HEK293T (cell line): ENCODE measurements around the gene NPPA.

Source experiments
- CTCF ChIA-PET: fragments of 350-600 bp; formaldehyde crosslinking; extraction: SDS; loops from one replicate; lab custom pipeline; 2021; ENCODE audit warnings: antibody characterized with exemption, inconsistent platforms; lab: Yijun Ruan, JAX
- POLR2A ChIA-PET: fragments of 350-600 bp; formaldehyde crosslinking; extraction: SDS; loops from one replicate; lab custom pipeline; 2020; ENCODE audit warnings: antibody characterized with exemption, inconsistent platforms; lab: Yijun Ruan, JAX
- DNase-seq: peaks from one replicate; pipeline ENCODE4 v3.0.0; 2012; ENCODE audit warnings: mixed read lengths; ENCODE audit errors: extremely low spot score
- ARNT ChIP-seq: fragments of 450-650 bp; IDR thresholded peaks from 2 replicates; pipeline ENCODE4 v1.6.1; 2017; ENCODE audit warnings: mild to moderate bottlenecking
- BHLHE40 ChIP-seq: fragments of 450-650 bp; IDR thresholded peaks from 2 replicates; pipeline ENCODE4 v1.6.1; 2016; ENCODE audit warnings: mild to moderate bottlenecking, moderate library complexity, borderline replicate concordance
- CTBP1 ChIP-seq: fragments of 450-650 bp; IDR thresholded peaks from 2 replicates; pipeline ENCODE4 v1.6.1; 2016; ENCODE audit warnings: borderline replicate concordance
- ELF4 ChIP-seq: fragments of 450-650 bp; IDR thresholded peaks from 2 replicates; pipeline ENCODE4 v1.6.1; 2017; ENCODE audit warnings: antibody characterized with exemption
- FOXA1 ChIP-seq: fragments of 450-650 bp; IDR thresholded peaks from 2 replicates; pipeline ENCODE4 v1.6.1; 2016; ENCODE audit warnings: mild to moderate bottlenecking
- FOXK2 ChIP-seq: fragments of 450-650 bp; IDR thresholded peaks from 2 replicates; pipeline ENCODE4 v1.6.1; 2016; ENCODE audit warnings: mild to moderate bottlenecking
- FOXM1 ChIP-seq: fragments of 450-650 bp; IDR thresholded peaks from 2 replicates; pipeline ENCODE4 v1.6.1; 2017; ENCODE audit warnings: mild to moderate bottlenecking, borderline replicate concordance
- HDGF ChIP-seq: fragments of 450-650 bp; IDR thresholded peaks from 2 replicates; pipeline ENCODE4 v1.6.1; 2017; ENCODE audit warnings: antibody characterized with exemption, borderline replicate concordance
- L3MBTL2 ChIP-seq: fragments of 450-650 bp; conservative IDR thresholded peaks from 2 replicates; pipeline ENCODE4 v1.6.1; 2016; ENCODE audit warnings: mild to moderate bottlenecking
- LEF1 ChIP-seq: fragments of 450-650 bp; IDR thresholded peaks from 2 replicates; pipeline ENCODE4 v1.6.1; 2017; ENCODE audit warnings: mild to moderate bottlenecking, borderline replicate concordance
- NFRKB ChIP-seq: fragments of 450-650 bp; IDR thresholded peaks from 2 replicates; pipeline ENCODE4 v1.6.1; 2016; ENCODE audit warnings: mild to moderate bottlenecking, moderate library complexity
- SP1 ChIP-seq: fragments of 450-650 bp; IDR thresholded peaks from 2 replicates; pipeline ENCODE4 v1.6.1; 2017
- SUZ12 ChIP-seq: fragments of 450-650 bp; IDR thresholded peaks from 2 replicates; pipeline ENCODE4 v1.6.1; 2016; ENCODE audit warnings: mild to moderate bottlenecking
- TARDBP ChIP-seq: fragments of 450-650 bp; IDR thresholded peaks from 2 replicates; pipeline ENCODE4 v1.6.1; 2016
- ZNF384 ChIP-seq: fragments of 450-650 bp; IDR thresholded peaks from 2 replicates; pipeline ENCODE4 v1.6.1; 2016
- TF ChIP-seq, protein P1 (sequence below): fragments of 450-650 bp; IDR thresholded peaks from 2 replicates; pipeline ENCODE4 v1.6.1; 2016

The NPPA gene

DNA sequence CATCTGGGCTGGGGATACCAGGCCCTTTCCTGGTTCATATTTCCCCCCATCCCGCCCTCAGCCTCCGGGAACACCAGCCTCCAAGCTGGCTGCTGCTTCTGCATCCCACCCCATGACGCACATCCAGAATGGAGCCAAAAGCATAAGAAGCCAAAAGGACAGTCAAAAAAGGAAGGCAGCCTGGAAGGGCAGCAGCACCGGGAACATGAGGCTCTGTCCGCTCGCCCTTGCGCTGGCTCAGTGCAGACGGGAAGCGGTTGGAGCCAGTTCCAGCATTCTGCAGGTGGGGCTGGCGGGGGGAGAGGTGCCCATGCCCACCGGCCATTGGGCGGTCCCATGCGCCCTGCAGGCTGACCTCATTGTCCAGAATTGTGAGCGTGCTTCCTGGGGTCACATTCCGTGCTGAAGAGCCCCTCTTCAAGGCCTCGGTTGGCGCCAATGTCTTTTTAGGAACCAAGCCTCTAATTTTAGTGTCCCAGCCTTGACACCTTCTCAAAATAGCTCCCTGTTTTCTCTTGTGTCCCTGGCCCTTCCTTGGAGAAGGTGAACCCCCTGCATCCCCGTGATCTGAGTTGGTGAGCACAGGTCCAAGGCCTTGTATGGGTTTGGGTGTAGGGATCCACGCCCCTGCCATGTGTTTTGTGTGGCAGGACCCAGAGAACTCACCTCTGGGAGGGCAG, 39.5 kb upstream of the NPPA start:
- POLR2A ChIA-PET, result interaction anchor here (0.8 to 2.7 kb wide), 2 partner anchors 21 to 91 kb away, joined by 4 to 16 read pairs; no protein-coding TSS in a partner anchor
- no peak for DNase-seq
- no peak for TF ChIP-seq TARDBP
- no peak for TF ChIP-seq ARNT
- TF ChIP-seq FOXK2, result no peak
- TF ChIP-seq, protein P1, sequence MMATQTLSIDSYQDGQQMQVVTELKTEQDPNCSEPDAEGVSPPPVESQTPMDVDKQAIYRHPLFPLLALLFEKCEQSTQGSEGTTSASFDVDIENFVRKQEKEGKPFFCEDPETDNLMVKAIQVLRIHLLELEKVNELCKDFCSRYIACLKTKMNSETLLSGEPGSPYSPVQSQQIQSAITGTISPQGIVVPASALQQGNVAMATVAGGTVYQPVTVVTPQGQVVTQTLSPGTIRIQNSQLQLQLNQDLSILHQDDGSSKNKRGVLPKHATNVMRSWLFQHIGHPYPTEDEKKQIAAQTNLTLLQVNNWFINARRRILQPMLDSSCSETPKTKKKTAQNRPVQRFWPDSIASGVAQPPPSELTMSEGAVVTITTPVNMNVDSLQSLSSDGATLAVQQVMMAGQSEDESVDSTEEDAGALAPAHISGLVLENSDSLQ, result no peak
- TF ChIP-seq SUZ12, result no peak
- no peak for TF ChIP-seq FOXM1
- no peak for TF ChIP-seq SP1
- TF ChIP-seq BHLHE40, result no peak
- TF ChIP-seq HDGF, result no peak
- TF ChIP-seq FOXA1, result no peak
- TF ChIP-seq CTBP1, result no peak
- TF ChIP-seq ZNF384, result no peak
- no peak for TF ChIP-seq L3MBTL2
- TF ChIP-seq ELF4, result no peak
- no peak for TF ChIP-seq NFRKB
- CTCF ChIA-PET, result interaction anchor here (0.6 kb wide), 1 partner anchor 41 kb away, joined by 5 read pairs; no protein-coding TSS in a partner anchor

DNA sequence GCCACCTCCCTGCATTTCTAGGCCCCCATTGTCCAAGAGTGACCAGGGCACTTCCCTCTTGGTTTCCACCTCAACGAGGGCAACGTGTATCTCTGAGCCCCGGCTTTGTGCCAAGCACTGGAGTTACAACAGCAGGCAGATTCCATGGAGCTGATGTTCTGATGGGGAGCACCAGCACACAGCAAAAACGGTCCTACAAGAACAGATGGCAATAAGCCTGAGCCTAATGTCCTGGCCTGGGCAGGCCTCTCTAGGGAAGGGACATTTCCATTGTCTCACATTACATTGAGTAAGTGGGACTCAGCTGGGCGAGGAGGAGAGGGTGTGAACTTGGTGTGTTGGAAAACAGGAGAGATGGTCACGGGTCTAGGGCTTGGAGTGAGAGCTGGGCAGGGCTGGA, 38.3 kb upstream of the NPPA start:
- no peak for DNase-seq
- TF ChIP-seq BHLHE40, result no peak
- TF ChIP-seq ZNF384, result no peak
- no peak for TF ChIP-seq HDGF
- TF ChIP-seq, protein P1, result no peak
- no peak for TF ChIP-seq FOXK2
- TF ChIP-seq TARDBP, result no peak
- no peak for TF ChIP-seq ARNT
- no peak for TF ChIP-seq ELF4
- no peak for TF ChIP-seq SP1
- TF ChIP-seq FOXM1, result no peak
- TF ChIP-seq CTBP1, result no peak
- TF ChIP-seq LEF1, result no peak
- no peak for TF ChIP-seq L3MBTL2
- no peak for TF ChIP-seq FOXA1
- POLR2A ChIA-PET, result interaction anchor here (2.7 kb wide), 1 partner anchor 23 kb away, joined by 16 read pairs; no protein-coding TSS in a partner anchor
- CTCF ChIA-PET, result no interaction called here

DNA sequence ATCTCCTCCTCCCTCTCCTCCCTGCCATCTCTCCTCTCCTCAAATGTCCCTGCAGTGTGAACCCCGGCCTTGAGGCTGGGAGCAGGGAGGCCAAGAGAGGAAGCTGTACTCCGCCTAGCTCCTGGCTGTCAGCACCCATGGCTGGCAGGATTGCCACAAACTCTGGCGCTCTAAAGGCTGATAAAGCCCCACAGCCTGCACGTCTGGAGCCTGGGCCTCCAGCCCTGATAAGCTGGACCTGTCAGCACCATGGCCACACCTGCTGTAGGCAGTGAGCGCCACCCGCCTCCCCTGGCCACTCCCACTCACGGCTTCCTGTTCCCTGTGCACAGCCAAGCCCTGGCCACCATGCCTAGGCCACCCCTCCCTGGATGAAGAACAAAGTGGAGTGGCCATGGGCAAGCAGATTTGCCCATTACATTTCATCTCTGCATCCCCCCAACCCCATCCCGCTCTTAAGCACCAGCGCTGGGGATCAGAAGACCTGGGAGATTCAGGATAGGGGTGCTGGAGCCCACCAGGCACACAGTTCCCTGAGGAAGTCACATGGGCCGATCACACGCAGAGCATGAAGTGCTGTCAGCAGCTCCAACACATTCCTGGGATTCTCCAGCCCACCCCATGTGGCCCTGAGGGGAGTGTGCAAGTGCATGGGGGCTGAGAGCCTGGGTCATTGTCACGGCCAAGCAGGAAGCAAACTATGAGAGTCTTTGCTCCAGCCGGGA, 35.4 kb upstream of the NPPA start:
- no peak for TF ChIP-seq FOXM1
- TF ChIP-seq SUZ12, result no peak
- TF ChIP-seq L3MBTL2, result no peak
- TF ChIP-seq FOXK2, result no peak
- TF ChIP-seq BHLHE40, result no peak
- TF ChIP-seq HDGF, result no peak
- TF ChIP-seq FOXA1, result no peak
- TF ChIP-seq ARNT, result no peak
- TF ChIP-seq, protein P1, result no peak
- TF ChIP-seq TARDBP, result no peak
- TF ChIP-seq ELF4, result no peak
- TF ChIP-seq LEF1, result no peak
- TF ChIP-seq SP1, result no peak
- no peak for TF ChIP-seq ZNF384
- CTCF ChIA-PET, result interaction anchor here (1.2 kb wide), 1 partner anchor 11 kb away, joined by 4 read pairs; no protein-coding TSS in a partner anchor
- DNase-seq, result no peak
- POLR2A ChIA-PET, result no interaction called here

DNA sequence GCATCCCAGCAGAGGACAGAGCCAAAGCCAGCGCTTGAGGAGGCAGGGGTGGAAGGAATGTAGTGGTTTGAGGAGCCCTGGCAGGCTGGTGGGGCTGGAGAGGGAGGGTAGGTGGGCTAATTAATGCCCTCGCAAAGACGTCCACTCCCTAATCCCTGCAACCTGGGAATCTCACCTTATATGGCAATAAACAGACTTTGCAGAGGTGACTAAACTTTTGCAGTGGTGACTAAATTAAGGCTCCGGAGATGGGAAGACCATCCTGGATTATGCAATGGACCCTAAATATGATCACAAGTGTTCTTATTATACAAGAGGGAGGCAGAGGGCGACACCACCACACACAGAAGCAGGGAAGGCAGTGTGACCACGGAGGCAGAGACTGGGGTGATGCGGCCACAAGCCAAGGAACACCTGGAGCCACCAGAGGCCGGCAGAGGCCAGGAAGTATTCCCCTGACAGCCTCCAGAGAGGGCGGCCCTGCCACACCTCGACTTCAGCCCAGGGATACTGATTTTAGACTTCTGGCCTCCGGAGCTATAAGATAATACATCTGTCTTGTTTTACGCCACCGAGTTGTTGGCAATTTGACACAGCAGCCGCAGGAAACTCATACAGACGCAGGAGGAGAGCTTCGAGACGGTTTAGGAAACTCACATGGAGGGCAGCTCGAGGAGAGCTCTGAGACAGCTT, 34.3 kb upstream of the NPPA start:
- POLR2A ChIA-PET, result interaction anchor here (2.4 kb wide), 1 partner anchor 28 kb away, joined by 6 read pairs; no protein-coding TSS in a partner anchor
- CTCF ChIA-PET, result interaction anchor here (1.2 kb wide), 1 partner anchor 12 kb away, joined by 4 read pairs; no protein-coding TSS in a partner anchor
- no peak for DNase-seq
- TF ChIP-seq, protein P1, result no peak
- TF ChIP-seq FOXK2 (no peak), FOXM1 (no peak), ZNF384 (no peak), CTBP1 (no peak), SP1 (no peak), ARNT (no peak), ELF4 (no peak), NFRKB (no peak), BHLHE40 (no peak), FOXA1 (no peak), LEF1 (no peak), SUZ12 (no peak), L3MBTL2 (no peak), TARDBP (no peak), HDGF (no peak)
